ENCODE results near the gene C4orf50.

C4orf50 gene

DNA sequence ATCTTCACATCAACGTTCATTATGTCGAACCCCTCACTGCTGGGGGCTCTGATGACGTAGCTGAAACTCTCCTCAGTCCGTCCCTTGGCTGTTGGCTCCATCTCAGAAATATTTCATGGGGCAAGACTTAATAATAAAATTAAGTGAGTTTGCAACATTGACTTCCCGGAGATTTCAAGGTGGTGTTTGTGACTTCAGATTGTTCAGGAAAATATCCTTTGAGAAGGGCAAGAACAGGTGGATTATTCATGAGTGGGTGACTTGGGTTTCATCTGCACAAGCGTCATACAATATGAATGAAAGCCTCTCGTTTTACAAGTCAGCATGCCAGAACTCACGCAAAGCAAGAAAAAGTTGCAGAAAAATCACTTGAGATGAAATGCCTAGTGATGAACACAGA lies at the start of gene C4orf50:
C4orf50 (minus strand) TSS at position 101 of the 400 bp plus-strand sequence.
- no peak for DNase-seq (ENCODE audit: low read depth)

DNA sequence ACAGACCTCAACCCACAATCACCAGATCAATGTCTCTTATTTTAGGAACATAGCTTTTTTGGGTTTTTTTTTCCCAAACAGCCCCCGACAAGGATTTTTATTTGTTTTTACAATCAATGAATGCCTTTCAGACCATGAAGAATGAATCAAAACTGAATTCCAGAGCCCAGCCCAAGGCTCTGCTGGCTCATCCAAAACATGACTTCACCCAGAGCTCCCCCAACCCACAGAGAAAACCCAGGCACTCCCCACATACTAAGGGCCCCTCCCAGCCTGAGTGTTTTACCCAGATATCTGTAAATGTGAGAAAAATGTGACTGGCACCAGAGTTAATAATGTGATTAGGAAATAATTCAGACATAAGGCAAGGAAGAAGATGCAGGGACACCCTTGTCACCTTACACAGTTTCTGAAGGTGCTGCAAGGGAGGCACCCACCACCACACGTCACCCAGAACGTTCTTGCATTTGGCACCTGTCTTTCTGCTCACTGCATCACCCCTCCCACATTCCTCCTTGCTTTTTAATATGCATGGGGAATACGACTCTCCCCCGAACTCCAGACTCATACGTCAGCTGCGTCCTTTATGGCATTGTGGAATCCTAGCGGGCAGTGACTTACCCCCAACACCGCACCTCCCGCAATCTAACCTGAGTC lies 47.8 kb upstream of the C4orf50 start:
- DNase-seq (ENCODE audit: low read depth) = no peak

DNA sequence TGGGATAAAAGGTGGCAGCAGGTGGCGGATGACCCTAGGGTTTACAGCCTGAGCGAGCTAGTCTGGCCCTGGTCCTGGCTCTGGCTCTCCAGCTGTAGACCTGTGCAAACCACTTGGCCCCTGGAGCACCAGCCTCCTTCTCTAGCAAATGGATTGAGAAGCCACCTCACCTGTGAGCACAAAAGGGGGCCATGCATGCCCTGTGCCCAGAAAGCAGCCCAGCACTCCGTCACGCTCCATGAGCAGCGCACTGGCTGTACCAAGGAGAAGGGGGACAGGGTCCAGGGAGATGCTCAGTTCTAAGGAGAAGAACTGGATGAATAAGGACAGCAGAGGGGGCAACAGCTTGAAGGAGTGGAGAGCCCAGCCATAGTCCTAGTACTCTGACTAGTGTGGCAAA lies 46.9 kb upstream of the C4orf50 start:
- DNase-seq (ENCODE audit: low read depth) = no peak

DNA sequence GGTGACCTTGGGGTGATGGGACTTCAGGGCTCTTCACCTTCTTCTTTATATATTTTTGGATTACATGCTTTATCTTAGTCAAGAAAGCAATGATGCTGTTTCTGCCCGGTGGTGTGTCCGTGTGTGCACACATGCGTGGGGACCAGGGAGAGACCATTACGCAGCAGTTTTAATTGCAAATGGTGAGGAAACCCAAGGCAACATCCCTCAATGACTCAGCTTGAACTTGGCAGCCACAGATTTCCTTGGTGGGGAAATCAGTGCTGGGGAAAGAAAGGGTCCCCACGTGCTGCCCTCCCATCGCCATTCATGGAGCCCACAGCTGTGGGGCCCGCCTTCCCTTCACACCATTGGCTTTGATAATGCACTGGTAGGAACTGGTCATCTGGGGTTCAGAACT lies 46.2 kb upstream of the C4orf50 start:
- no peak for DNase-seq (ENCODE audit: low read depth)

DNA sequence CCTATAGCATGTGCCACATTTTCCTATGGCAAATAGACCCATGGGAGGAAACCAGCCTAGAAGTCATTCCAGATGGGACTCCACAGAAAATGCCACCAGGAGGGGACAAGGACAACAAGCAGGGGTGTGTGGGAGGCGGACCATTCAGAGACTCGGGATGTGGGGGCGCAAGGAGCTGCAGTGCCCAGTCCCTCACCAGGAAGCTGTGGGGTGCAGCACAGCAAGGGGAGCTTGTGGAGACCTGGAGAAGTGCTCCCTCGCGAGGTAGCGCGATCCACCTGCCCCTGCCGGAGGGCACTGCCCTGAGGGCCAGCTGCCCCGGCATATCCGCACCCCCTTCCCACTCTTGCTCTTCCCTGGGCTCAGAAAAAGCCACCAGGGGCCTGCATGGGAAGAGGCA lies 45.5 kb upstream of the C4orf50 start:
- no peak for DNase-seq (ENCODE audit: low read depth)

DNA sequence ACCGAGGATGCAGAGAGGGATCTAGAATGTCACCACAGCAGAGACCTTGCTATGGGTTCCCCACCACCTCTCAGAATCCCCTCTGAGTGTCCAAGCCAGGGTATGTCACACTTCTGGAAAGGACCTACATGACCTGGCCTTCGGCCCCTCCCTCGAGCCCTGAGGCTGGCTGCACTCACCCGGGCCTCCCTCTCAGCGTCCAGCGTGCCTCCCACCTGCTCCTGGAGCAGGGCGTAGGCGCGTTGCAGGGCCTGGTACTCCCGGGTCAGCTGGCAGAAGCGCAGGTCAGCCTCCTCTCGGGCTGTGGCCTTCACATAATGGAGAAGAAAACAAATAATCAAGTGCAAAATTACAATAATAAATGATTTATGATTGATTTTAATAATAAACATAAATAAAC lies 43.9 kb upstream of the C4orf50 start:
- no peak for DNase-seq (ENCODE audit: low read depth)

DNA sequence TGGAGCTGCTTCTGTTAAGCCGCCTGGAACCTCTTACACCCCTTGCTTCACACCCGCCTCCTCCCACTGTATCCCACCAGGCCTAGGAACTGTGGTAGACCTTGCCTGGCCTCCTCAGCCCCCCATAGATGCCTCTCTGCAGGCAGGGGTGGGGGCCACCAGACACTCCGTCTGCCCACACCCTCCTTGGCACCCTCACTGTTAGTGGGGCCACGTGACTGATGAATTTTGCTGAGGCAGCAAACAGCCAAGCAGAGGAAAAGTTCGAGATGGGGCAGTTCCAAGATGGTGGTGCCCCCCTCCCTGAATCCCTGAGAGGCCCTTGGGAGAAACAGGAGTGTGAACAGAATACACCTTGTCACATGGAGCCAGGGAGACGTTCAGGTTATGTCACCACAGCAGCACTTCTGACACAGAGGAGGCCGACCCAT lies 41.2 kb upstream of the C4orf50 start:
- DNase-seq (ENCODE audit: low read depth) = no peak

DNA sequence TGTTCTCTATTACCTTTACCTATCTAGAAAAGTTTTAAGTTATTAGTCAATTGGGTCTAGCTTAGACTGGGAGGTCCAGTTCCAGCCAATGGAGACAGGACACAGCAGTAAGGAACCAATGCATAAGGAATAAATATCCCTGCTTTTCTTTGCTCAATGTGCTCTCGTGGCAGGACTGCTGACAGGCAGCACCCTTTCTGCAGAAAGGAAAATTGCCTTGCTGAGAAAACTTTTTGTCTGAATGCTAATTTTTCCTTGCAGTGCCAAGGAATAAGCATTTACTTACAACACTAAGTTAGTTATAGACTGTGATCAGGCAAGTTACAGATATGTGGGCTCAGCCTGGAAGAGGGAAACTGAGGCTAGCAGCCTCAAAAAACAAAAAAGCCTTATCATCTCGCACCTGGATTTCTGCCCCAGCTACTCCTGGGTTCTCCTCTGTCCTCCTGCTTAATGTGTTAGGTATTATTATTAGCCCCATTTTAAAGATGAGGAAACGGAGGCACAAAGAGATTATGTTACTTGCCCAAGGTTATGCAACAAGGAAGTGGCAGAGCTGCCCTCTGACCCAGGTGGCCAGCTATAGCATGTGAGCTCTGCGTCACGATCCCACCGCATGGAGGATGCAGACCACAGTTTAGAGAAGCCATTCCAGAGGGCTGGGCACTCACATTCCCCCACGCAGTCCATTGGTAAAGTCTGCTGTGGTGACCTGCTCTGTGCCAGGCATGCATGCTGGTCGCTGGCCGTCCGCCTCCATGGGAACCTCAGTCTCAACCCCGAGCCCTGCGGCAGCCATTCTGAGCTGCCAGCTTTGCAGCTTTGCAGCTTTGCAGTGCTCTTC lies 40.5 kb upstream of the C4orf50 start:
- no peak for DNase-seq (ENCODE audit: low read depth)

DNA sequence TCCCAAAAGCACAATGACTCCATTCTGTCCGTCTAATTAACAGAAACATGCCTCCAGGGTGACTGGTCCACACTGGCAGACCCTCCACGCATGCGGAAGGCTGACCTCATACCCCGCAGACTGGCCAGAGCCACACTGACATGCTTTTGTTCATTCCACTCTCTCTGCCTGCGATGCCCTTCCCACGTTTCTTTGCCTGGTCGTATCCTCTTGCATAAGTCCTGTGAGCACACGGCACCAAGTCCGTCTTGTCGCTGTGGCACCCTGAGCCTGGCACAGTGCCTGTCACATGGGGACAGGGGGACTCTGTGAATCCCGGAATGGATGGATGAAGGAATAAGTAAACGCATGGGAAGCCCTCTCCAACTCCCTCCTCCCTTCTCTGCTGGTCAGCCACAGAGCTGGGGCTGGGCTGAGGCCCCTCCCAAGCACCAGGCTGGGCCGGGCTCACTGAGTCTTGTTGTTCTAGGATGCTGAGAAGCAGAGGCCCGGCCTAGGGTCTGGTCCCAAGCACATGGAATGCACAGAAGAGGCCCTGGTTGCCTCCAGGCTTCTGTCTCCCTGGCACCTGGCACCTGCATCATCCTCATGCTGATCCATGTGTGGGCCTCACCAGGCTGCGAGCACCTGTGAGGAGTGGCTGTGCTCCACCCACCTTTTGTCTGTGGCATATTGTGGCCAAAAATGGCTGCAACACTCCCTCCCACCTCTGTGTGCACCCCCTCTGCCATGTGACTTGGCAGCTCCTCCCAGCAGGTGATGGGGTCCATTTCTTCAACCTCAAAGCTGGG lies 38.9 kb upstream of the C4orf50 start:
- no peak for DNase-seq (ENCODE audit: low read depth)

DNA sequence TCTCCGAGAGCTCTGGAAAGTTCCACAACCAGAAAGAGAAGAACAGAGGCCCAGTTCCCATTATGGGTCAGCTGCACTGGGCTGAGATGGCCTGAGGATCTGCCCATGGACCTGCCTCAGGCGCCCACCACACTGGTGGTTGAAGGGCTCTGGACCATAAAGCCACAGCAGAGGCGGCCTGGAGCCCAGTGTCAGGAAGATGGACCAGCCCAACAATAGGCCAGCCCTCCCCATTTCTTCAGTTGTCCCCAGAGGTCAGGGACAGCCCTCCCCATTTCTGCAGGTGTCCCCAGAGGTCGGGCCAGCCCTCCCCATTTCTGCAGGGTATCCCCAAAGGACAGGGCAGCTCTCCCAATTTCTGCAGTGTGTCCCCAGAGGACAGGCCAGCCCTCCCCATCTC lies 37.2 kb upstream of the C4orf50 start:
- no peak for DNase-seq (ENCODE audit: low read depth)

DNA sequence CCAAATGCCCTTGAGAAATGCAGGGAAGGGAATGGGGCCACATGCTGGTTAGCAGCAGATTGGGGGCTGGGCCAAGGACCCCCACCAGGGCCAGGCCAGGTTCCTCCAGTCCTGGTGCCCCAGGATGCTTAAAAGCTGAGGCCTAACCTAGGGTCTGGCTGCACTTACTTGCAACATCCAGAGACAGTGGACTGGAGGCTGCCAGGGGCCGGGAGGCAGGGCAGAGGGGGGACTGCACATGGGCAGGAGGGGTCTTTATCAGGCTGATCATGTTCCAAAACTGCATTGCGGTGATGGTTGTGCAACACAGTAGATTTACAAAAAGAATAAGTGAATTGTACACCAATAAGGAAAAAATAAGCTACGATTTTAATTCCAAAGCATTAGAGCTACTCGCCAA lies 36.8 kb upstream of the C4orf50 start:
- DNase-seq (ENCODE audit: low read depth) = no peak

DNA sequence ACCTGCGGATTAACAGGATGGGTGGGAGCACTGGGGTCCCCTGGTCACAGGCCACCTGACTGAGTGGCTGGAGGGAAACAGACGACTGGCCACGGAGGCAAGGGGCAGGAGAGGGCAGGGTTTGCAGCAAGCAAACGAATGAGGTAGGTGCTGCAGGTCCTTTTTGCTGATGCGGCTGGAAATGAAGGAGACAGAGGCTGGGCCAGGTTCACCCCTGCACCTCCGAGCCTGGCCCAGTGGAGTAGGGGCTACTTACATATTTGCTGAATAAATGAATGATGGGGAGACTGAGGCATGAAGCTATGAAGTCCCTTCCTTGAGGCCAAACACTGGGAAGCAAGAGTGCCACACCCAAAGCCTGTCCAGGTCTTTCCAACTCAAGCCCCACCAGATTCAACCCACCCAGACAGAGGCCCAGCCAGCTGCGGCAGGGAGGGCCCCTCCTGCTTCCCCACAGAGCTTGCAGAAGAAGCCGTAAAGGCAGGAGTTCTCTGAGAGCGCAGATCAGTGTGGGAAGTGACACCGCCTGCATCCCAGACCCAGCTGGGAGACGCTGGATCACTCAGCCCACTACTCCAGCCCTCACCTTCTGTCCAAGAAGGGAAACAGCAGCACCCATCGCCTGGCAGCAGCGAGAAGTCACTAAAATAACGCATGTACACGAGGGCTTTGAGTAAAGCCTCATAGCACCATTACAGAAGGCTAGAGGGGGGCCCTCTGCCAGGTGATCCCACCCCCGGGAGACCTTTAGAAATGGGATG lies 36.1 kb upstream of the C4orf50 start:
- DNase-seq (ENCODE audit: low read depth) = no peak

DNA sequence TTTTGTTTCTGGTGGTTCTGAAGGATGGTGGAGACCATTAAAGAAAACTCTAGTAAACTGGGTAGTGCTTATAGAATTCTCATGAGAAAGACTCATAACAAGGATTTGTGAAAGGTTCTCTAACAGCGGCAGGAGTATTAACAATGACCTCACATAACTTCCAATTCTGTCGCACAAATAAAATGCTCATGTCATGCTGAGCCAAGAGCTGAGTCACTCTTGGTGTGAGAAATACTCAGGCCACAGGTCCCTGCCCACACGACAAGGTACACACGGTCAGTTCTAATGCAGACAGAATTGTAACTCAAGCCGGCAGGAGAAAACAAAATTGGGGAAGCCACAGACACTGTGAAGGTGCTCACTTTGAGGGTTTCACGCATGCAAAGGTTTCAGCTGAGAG lies 34.4 kb upstream of the C4orf50 start:
- no peak for DNase-seq (ENCODE audit: low read depth)

DNA sequence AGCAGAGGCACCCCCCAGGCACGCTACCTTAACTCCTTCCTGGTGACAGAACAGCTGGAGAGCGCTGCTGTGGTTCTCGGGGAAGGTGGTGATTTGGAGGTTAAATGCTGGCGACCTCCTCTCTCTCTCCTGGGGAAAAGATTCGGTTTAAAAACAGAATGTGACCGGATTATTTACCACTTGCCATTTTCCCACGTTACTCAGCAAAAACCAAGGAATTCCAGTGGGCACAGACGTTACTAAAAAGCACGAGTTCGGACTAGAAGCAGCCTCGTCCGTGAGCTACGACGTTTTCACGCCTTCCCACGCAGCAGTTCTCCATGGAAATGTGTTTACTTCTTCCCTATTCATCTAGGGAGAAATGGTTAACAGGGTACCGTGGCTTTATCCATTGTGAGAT lies 32.3 kb upstream of the C4orf50 start:
- no peak for DNase-seq (ENCODE audit: low read depth)

DNA sequence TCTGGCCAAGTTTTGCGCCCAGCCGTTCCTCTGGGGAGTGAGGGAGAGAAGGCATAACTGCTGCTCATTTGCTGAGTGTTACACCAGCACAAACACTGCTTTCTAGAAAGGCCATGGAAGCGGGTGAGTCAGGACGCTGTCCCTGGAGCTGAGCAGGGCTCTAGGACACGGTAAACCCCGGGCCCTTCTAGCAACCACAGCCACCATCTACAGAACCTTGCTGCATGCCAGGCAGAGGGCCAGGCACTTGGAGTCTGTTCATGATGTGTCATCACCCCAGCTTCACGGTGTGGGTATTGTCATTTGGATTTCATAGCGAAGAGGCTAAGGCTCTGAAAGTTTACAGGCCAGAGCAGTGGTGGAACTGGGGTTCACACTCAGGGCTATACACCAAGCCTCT lies 31.8 kb upstream of the C4orf50 start:
- no peak for DNase-seq (ENCODE audit: low read depth)

DNA sequence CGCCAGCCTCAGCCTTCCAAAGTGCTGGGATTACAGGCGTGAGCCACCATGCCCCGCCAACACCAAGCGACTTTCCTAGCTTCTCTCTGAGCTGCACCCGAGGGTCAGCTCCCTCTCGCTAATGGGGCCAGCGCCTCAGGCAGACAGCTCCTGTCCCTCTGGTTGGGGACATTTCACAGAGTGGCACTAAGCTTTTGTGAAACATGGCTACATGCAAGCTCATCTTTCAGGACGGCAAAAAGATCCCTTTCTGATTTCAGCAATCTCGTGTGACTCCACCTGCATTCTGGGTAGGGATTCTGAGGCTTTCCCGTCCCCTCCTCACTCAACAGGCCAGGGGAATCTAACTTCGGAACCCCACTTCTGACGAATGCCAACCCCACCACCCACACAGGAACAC lies 31.0 kb upstream of the C4orf50 start:
- no peak for DNase-seq (ENCODE audit: low read depth)

DNA sequence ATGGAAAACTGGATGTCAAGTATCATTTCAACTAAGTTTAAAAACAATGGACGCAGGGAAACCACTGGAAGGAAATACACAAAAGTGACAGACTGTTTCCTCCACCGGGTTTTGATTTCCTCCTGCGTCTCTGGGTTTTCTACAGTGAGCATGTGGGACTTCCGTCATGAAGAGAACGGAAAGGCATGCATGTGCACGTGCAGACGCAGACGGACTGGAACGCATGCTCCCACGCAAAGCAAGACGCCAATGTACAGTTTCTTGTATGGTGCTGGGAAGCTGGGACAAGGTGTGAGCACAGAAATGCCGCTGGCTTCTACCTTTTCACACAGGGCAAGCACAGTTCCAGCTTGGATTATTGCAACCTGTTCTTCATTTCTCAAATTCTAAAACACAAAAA lies 30.3 kb upstream of the C4orf50 start:
- DNase-seq (ENCODE audit: low read depth) = no peak

DNA sequence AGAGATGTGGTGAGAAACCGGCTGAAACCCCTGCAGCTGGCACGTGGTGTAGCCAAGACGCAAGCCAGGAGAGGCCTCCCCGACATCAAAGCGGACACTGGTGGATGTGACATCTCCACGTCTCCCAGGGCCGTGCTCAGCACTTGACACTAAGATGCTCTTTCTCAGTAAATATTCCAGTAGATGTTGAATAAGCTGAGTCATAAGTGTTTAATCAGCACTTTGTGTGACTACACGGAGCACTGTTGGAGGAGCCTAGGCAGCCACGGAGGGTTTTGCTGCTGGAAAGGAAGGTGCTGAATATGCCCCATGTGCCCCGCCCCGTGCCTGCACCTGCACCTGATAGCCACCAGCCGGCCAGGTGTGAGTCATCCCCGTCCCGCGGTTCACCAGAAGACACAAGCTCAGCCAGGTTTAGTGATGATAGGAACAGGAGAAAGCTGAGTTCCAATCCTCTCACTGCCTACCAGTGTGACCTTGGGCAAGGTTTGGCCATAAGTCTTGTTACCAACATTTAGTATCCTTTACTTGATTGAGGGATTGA lies 29.0 kb upstream of the C4orf50 start:
- no peak for DNase-seq (ENCODE audit: low read depth)

DNA sequence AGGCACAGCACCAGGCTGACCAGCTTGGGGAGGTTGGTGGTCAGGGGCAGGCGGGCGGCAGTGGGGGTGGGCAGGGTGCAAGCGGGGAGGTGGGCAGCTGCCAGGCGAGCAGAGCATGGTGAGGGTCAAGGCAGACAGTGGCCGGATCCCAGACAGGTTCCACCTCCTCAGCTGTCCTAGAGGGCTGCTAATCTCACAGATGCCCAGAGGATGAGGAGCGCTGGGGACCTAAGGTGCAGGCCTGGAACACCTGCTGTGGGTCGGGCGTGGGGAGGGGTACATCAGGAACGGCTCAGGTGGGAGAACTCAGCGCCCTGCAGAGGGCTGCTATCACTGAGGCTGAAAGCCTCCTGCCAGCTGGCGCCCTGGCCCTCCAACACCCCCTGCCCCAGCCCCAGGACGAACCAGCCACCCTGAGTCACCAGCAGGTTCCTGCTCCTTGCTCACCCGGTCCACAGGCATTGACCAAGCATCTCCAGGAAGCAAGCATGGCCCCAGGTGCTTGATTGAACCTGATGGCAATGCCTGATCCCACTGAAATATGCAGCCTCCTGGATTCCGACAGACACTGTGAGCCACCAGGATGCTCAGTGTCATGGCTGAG lies 28.4 kb upstream of the C4orf50 start:
- DNase-seq (ENCODE audit: low read depth) = no peak

DNA sequence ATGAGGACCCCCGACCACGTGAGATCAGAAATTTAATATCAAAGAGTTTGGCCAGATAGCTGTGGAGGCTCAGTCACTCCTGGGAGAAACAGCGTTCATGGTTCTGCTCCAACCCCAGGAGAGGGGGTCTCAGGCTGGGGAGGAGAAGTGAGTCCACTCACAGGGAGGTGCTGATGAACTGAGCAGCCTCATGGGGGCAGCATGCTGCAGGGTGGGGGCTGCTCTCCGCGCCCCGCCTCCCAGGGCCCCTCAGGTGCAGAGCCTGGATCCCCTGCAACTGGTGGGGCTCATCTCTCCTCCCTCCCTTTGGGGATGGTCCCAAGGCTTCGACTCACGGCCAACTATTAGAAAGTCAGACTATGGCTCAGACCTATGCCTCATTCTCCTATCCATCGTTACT lies 26.6 kb upstream of the C4orf50 start:
- DNase-seq (ENCODE audit: low read depth) = no peak

DNA sequence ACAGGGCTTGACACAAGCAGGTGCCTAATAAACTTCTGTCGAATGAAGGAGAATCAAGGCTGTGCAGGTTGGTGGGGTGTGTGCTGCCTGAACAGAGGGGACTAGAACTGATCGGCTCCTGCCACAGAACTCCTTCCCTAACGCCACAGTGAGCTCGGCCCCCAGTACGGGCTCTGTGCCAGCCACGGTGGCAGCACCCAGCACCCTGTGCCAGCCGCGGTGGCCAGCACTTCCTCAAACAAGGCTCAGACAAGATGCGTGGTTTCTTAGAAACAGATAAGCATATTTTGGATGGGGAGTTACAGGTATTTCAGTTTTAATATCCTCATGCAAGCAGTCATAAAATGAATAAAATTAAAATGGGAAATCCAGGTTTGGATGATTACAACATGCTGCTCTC lies 26.0 kb upstream of the C4orf50 start:
- no peak for DNase-seq (ENCODE audit: low read depth)

DNA sequence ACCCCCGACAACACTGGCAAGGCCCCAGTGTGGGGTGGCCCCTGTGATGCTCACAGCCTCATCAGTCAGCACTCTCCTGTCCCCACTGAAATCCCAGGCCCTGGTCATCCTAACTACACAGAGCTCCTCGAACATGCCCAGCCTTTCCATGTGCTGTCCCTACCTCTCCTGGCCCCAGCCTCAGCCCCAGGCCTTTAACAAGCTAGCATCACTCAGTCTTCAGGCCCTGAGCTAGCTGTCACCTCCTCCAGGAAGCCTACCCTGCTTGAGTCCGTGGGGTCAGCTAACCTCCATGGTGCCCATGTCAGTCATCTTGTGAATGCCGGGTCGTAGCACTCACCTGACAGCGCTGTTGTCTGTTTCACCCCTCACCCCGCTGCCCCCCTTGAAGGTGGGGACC lies 25.6 kb upstream of the C4orf50 start:
- DNase-seq (ENCODE audit: low read depth) = no peak

Measured in iris pigment epithelial cell (primary cell).